Activated naive CD4-positive, alpha-beta T cell treated with anti-CD3 and anti-CD28 coated beads, Interleukin-2, amount 50 U/mL, for 72 hours (primary cell): Measurements from ENCODE around the gene PABPN1. TPM values are rescaled to one million over a fixed set of nuclear protein-coding genes. Genes with fewer than 3 reads are reported as not detected.
"Not testable (repeated sequence)": the region's sequence is repeated elsewhere in the genome, so short reads cannot be mapped to it uniquely, and the experiment has no call there.

Source experiments
- ATAC-seq, 2 donors: fragments of 150-1000 bp; cut with Tn5 transposase; 2 replicates each; pipeline ENCODE4 v1.10.0; 2021; ENCODE audit warnings: mild to moderate bottlenecking in 2 of 2, moderate library complexity in 2 of 2
- DNase-seq, 2 donors: peaks; one replicate each; pipeline ENCODE4 v3.0.0; 2021 to 2022; ENCODE audit warnings: low spot score in 2 of 2
- H3K27ac Mint-ChIP-seq, 2 donors: one replicate each; pipeline ENCODE4 v1.8.0; 2022; ENCODE audit warnings: mild to moderate bottlenecking in 2 of 2, mixed read lengths in 2 of 2
- H3K36me3 Mint-ChIP-seq, 2 donors: one replicate each; pipeline ENCODE4 v1.8.0; 2022; ENCODE audit warnings: mixed read lengths in 2 of 2
- H3K9me3 Mint-ChIP-seq, 2 donors: one replicate each; pipeline ENCODE4 v1.8.0; 2022; ENCODE audit warnings: mixed read lengths in 2 of 2
- total RNA-seq, 2 donors: library from RNA; stranded (reverse); gene quantifications; one replicate each; pipeline ENCODE4 v1.2.3, GENCODE V29; 2022

Gene PABPN1
- total RNA-seq, 2 donors from 2014 or later, result 232 to 242 TPM

GRCh38 chr14:23321572-23322547 lies 603 bp downstream of the PABPN1 start:
- peak in 1 of 2 donors; percentile 54 for ATAC-seq
- DNase-seq, result peak; percentile 63 to 86
- H3K36me3 Mint-ChIP-seq, result peaks cover 30 to 35% of the 10 kb centered on the region in 2 donors
- peaks cover 0 to 7% of the 10 kb centered on the region in 2 donors for H3K9me3 Mint-ChIP-seq
- peak overlapping the region; percentile 96 to 99 for H3K27ac Mint-ChIP-seq

- DNase-seq (no peak), ATAC-seq (no peak)
- peak overlapping the region; percentile 96 to 99 for H3K27ac Mint-ChIP-seq
- peaks cover 0 to 7% of the 10 kb centered on the region in 2 donors for H3K9me3 Mint-ChIP-seq
- H3K36me3 Mint-ChIP-seq, result peaks cover 30 to 35% of the 10 kb centered on the region in 2 donors
Measured at GRCh38 chr14:23322568-23323517, 1.6 kb downstream of the PABPN1 start.

GRCh38 chr14:23323838-23324454 lies 2.7 kb downstream of the PABPN1 start:
- Mint-ChIP-seq H3K27ac (no peak overlapping the region), H3K9me3 (peaks cover 0 to 7% of the 10 kb centered on the region in 2 donors), H3K36me3 (peaks cover 30 to 35% of the 10 kb centered on the region in 2 donors)
- no peak for DNase-seq
- ATAC-seq, result no peak

GRCh38 chr14:23324455-23324846 lies 3.2 kb downstream of the PABPN1 start:
- H3K36me3 Mint-ChIP-seq, result peaks cover 29 to 34% of the 10 kb centered on the region in 2 donors
- DNase-seq (no peak), ATAC-seq (no peak)
- H3K27ac Mint-ChIP-seq, result no peak overlapping the region
- peaks cover 0 to 7% of the 10 kb centered on the region in 2 donors for H3K9me3 Mint-ChIP-seq

- Mint-ChIP-seq H3K36me3 (peaks cover 24 to 28% of the 10 kb centered on the region in 2 donors), H3K27ac (no peak overlapping the region), H3K9me3 (peaks cover 0 to 2% of the 10 kb centered on the region in 2 donors)
- DNase-seq, result no peak
- no peak for ATAC-seq
Measured at GRCh38 chr14:23324993-23325392, 3.7 kb downstream of the PABPN1 start.

GRCh38 chr14:23325746-23326145 lies 4.5 kb downstream of the PABPN1 start:
- peaks cover 16 to 23% of the 10 kb centered on the region in 2 donors for H3K36me3 Mint-ChIP-seq
- ATAC-seq, H3K9me3 Mint-ChIP-seq, H3K27ac Mint-ChIP-seq, DNase-seq: not testable (repeated sequence)

GRCh38 chr14:23326491-23327332 lies 5.5 kb downstream of the PABPN1 start:
- peaks cover 16 to 23% of the 10 kb centered on the region in 2 donors for H3K36me3 Mint-ChIP-seq
- ATAC-seq (no peak), DNase-seq (peak in 1 of 2 donors; percentile 28)
- no peak overlapping the region for H3K27ac Mint-ChIP-seq
- no peaks in the 10 kb centered on the region for H3K9me3 Mint-ChIP-seq

GRCh38 chr14:23327947-23328744 lies 6.9 kb downstream of the PABPN1 start:
- peak; percentile 83 to 89 for ATAC-seq

GRCh38 chr14:23335623-23336022 lies 14.4 kb downstream of the PABPN1 start:
- DNase-seq (no peak), ATAC-seq (no peak)
- Mint-ChIP-seq H3K27ac (no peak overlapping the region), H3K36me3 (no peaks in the 10 kb centered on the region), H3K9me3 (no peaks in the 10 kb centered on the region)

More at GRCh38 chr14:23327947-23328744, 6.9 kb downstream of the PABPN1 start:
- DNase-seq, result peak; percentile 50 to 61
- Mint-ChIP-seq H3K27ac (peak overlapping the region in 1 of 2 donors; percentile 36), H3K36me3 (peaks cover 2 to 11% of the 10 kb centered on the region in 2 donors), H3K9me3 (no peaks in the 10 kb centered on the region)

- no peak for ATAC-seq
- Mint-ChIP-seq H3K27ac (no peak overlapping the region), H3K9me3 (no peaks in the 10 kb centered on the region), H3K36me3 (no peaks in the 10 kb centered on the region)
- DNase-seq, result no peak
Measured at GRCh38 chr14:23339506-23340268, 18.4 kb downstream of the PABPN1 start.

- Mint-ChIP-seq H3K9me3 (no peaks in the 10 kb centered on the region), H3K36me3 (no peaks in the 10 kb centered on the region), H3K27ac (no peak overlapping the region)
- ATAC-seq (no peak), DNase-seq (peak in 1 of 2 donors; percentile 33)
Measured at GRCh38 chr14:23344481-23344880, 23.2 kb downstream of the PABPN1 start.

- Mint-ChIP-seq H3K36me3 (peaks cover 7 to 8% of the 10 kb centered on the region in 2 donors), H3K9me3 (no peaks in the 10 kb centered on the region), H3K27ac (no peak overlapping the region)
- DNase-seq, result no peak
- no peak for ATAC-seq
Measured at GRCh38 chr14:23345987-23346692, 24.9 kb downstream of the PABPN1 start.

- Mint-ChIP-seq H3K9me3 (no peaks in the 10 kb centered on the region), H3K27ac (peak overlapping the region in 1 of 2 donors; percentile 77), H3K36me3 (peaks cover 10 to 11% of the 10 kb centered on the region in 2 donors)
- ATAC-seq (no peak), DNase-seq (peak in 1 of 2 donors; percentile 47)
Measured at GRCh38 chr14:23346693-23347405, 25.6 kb downstream of the PABPN1 start.
